Activated gamma-delta T cell treated with Interleukin-2 at 50 U/mL for 16 hours (primary cell): ENCODE results near the gene TMEM43.

Experiments
- DNase-seq: peaks from one replicate; pipeline ENCODE4 v3.0.0-alpha.2; 2020

TMEM43 gene

DNA sequence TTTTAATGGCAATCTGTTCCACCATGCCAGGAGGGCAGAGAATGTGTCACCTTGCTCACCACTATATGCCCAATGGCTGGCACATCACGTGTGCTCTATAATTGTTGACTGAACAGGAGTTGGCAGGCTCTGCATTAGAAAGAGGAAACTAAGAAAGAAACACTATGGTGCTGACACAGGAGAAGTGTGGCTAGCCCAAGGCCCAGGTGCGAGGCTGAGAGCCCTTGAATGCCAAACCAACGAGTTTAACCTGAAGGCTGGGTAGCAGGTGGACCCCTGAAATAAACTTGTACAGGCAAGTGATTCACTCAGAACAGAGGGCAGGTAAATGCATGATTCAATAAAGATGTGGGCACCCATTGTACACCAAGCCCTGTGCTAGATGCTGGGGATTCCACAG, 2.6 kb upstream of the TMEM43 start:
- DNase-seq, result no peak

DNA sequence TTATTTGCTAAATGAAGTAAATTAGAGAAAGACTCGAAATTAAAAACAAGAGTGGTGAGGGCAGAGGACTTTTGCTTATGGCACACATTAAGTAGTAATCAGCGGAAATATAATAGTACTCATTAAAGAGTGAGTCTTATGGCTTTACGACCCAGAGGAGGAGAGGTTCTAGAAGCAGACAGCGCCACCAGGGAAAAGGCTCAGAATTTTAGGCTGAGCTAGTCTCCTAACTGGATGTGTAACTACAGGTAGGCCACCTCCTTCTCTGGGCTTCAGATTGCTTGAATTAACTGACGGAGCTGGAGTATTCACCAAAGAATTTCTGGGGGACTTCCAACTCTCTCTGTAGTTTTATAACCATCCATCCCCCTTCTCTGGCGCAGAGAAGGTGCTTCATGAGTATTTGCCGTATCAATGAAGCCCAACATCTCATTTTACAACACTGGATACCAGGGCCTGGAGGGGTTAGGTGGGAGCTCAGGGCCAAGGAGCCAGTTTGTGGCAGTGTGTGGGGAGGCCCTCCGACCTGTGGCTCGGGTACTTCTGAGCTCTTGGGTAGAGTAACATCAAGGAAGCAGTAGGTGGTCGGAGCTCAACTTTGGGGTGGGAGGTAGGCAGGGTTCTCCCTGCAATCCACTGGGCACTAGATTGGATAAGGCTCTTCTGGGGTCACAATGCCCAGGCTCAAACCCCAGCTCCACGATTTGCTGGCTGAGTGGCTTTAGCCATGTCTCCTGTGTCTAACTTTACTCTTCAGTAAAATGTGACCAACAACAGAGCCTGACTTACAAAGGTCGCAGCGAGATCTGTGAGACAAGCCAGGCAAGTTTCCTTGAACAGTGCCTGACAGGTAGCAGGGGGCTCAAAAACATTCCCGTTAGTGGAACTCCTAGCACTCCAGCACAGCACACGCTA, 1.3 kb upstream of the TMEM43 start:
- DNase-seq, result no peak

DNA sequence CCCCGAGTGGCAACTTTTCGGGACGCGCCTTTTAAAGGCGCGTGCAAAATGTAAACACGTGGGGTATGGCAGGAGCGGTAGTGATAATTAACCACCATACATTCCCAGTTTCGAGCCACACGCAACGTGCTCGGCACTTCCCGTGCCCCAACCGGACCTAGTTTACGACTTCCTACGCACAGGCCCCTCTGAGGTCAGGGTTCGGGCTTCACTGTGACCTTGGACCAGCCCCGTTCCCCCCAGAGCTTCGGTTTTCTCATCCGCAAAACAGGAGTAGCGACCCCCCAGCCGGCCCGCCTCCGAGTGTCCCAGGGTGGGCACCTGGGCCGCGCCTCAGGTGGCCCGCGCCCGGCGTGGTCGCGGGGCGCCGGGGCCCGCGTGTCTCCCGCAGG, 633 bp upstream of the TMEM43 start:
- DNase-seq, result peak; percentile 55

DNA sequence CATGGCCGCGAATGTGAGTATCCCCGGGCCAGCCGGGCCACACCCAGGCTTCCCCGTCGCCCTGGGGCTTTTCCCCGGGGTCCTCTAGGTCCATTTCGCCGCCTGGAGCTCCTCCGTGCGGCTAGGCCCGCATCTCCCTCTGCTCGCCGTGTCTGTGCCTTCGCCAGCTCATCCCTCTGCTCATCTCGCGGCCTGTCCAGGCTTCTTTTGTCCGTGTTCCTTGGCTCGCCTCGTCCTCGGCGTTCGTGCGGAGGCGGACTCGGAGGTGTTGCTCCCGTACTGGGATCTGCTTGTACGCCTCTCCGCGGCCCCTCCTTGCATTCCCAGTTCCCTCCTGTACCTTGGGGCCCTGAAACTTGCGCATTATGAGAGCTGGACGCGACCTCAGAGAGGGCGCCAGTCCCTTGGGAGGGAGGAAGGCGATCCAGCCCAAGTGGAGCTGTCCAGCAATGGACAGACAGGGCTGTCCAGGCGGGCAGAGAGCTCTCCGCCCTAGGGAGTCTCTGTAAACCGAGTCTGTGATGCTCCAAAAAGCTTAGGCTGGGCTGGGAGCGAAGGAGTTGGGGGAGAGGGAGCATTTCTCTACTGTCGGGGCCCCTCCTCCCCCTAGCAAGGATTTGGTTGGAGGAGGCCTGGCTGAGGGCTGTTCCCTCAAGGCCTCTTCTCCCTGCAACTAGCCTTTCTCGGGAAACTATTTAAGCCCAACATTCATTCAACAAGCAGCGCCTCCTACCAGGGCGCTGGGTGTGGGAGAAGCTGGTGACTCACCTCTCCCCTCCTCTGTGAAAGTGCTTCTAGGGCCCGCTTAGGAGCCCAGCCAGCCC, 553 bp downstream of the TMEM43 start:
- DNase-seq, result peak; percentile 53

DNA sequence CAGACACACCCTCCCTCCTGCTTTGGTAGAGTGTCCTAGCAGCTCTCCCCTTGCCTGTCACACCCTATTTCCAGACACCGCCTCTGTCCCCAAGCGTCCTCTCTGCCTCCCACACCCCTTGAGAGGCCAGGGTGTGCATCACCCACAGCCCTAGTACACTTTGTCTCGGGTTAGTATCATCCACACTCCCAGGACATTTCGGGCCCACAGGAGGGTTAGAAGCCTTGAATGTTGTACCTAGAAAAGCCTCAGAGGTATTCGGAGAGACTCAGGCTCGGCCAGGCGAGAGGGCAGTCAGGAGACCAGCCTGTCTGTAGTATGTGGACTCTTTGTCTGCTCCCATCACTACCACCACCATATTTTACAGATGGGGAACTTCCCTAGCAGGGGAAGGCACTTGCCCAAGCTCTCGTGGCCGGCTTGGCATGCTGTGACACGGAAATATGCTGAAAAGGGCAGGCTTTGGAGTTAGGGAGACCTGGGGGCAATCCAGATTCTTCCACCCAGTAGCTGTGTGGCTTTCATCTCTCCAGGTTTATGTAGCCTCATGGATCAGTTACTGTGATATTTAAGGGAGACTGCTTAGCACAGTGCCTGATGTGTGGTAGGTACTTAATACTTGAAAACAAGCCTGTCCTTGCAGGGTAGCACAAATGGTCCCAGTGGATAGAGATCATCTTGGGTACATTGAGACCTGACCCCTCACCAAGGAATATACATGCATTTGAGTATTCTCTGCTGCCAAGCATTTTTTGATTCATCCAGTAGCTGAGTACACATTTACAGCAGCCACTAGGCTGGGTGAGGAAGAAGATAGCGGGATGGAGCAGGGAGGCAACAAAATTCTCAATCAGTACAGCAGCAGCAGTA, 1.4 kb downstream of the TMEM43 start:
- no peak for DNase-seq

DNA sequence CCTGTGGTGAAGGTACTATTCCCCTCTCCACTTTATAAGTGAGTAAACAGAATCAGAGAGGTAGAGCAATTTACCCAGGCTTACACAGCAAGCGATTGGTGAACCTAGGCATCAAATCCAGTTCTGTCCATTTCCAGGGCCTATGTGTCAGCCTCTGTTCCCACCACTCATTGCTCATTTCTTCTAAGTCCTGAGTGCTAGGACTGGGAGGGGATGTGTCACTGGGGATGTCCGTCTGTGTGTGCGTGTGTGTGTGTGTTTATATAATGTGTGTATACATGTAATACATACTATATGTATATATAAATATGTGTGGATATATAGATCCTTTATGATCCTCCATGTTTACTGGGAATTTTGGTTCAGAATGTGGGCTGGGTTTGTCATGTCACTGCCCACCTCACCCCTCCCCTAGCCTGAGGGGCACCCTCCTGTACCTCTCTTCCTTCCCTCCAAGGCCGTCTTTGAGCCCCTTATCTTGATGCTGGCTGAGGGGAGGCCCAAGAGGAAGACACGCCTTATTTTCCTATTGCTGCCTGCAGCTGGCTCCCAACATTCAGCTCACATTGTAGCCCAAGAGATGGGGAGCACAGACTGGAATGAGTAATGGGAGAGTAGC, 2.1 kb downstream of the TMEM43 start:
- DNase-seq, result no peak

DNA sequence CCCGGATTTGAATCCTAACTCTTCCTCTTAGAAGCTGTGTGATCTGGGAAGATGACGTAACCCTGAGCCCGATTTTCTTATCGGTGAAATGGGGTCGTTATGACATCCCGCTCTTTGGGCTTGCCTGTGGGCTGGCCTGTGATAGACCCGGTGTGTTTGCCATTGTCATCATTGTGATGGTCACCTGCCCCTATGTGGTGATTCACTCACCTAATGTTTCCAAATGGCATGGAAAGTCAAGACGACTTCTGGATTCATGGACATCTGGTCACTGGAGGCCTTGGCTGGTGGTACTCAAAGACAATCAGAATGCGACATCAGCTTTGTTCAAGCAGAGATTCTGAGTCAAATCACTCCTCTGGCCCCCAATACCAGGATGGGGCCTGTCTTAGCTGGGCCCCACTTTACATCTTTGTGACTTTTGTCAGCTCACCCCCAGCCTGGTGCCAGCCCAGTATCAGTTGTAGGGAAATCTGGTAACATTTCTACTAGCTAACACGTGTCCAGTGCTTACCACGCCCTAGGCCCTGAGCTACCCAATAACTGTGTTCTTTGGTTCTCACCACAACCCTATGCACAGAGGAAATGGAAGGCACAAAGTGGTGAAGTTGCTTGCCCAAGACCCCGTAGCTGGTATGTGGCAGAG, 2.8 kb downstream of the TMEM43 start:
- DNase-seq, result no peak

DNA sequence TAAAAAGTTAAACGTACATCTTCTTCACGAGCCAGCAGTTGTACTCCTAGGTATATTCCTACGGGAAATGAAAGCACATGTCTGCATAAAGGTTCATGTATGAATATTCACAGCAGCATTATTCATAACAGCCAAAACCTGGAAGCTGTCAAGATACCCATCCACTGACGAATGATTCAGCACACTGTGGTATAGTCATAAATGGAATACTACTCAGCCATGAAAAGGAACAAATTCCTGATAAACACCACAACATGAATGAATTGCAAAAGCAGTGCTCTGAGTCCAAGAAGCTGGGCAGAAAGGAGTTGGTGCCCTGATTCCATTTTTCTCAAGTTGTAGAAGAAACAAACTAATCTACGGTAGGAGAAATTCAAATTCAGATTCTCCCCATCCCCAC, 3.9 kb downstream of the TMEM43 start:
- DNase-seq, result no peak

DNA sequence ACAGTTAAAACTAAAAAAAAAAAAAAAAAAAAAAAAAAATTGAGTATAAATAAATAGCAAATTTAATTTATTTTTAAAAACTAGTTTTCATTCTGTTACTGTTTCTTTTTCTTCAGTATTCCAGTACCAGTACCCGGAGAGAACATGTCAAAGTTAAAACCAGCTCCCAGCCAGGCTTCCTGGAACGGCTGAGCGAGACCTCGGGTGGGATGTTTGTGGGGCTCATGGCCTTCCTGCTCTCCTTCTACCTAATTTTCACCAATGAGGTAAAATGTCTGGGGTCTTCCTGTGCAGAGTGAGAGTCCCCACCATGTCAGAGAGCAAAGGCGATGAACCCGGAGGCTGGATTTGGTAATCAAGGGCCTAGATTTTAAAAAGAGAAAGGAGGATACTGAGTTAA, 4.4 kb downstream of the TMEM43 start:
- DNase-seq, result no peak

DNA sequence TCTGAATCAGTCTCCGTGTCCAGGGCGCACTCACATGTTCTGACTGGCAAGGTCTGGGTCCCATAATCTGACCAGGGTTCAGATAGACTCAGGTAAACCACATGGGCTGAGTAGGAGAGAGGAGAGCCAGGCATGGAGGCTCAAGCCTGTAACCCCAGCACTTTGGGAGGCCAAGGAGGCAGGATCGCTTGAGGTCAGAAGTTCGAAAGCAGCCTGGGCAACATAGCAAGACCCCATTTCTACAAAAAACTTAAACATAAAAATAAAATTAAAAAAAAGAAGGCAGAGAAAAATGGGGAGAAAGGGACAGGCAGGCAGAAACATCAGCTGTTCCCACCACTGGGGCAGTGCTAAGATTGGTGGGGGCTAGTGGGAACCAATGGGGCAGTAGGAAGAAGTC, 5.4 kb downstream of the TMEM43 start:
- DNase-seq, result no peak

DNA sequence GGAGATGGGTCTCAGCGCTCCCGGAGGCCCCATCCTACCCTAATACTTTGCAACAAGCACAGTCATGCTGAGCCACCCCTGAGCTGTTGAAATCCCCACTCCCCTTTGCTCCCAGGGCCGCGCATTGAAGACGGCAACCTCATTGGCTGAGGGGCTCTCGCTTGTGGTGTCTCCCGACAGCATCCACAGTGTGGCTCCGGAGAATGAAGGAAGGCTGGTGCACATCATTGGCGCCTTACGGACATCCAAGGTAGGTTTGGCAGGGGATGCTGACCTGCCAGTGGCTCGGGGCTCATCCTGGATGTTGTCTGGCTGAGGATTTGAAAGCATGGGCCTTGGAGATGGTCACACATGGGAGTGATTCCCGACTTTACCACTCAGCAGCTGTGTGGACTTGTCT, 5.9 kb downstream of the TMEM43 start:
- DNase-seq, result no peak

DNA sequence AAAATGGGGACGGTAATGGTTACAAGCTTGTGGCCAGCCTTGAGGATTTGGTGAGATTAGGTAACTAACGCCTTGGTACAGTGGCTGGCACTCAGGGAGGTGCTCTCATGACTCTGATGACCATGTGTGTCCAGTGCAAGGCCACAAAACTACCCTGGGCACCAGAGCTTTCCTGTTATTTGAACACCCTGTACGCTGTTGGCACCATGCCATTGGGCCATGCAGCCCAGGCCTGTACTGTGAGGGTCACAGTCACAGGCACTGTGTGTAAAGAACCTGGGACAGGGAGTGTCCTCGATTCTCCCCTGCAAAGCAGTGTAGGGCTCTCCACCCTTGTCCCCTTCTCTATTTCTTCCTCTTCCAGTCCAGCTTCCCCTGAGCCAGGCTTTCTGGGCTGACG, 6.3 kb downstream of the TMEM43 start:
- DNase-seq, result no peak

DNA sequence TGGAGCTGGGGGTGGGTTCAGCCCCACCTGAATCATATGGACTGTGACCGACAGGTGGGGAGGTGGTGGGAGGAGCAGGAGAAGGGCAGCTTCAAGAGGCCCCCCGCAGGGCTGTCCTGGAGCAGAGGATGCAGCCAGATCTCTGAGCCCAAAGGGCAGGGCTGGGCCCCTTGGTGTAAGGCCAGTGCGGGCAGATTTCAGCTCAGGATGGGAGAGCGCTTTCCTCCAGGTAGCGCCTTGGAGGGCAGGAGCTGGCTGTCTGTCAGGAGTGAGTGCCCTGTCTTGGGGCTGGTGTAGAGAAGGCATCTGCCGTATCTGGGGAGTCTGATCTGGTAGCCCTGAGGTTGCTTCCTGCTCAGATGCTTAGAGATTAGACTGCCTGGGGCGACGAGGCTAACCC, 7.3 kb downstream of the TMEM43 start:
- DNase-seq, result no peak

DNA sequence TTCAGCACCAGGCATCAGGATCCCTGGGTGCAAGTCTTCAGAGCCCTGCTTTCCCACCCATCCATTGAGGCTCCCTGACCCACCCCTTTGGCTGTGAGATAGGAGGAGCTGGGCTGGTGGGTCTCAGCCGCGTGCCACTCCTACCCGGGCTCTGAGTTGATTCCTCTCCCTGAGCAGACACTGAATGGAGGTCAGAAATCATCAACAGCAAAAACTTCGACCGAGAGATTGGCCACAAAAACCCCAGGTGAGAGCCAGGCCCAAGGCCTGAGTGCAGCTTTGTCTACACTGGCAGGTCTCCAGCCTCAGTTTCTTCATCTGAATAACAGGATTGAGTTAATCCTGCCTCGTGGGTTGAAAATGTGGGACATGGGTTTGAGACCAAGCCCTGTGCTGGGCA, 7.8 kb downstream of the TMEM43 start:
- DNase-seq, result no peak

DNA sequence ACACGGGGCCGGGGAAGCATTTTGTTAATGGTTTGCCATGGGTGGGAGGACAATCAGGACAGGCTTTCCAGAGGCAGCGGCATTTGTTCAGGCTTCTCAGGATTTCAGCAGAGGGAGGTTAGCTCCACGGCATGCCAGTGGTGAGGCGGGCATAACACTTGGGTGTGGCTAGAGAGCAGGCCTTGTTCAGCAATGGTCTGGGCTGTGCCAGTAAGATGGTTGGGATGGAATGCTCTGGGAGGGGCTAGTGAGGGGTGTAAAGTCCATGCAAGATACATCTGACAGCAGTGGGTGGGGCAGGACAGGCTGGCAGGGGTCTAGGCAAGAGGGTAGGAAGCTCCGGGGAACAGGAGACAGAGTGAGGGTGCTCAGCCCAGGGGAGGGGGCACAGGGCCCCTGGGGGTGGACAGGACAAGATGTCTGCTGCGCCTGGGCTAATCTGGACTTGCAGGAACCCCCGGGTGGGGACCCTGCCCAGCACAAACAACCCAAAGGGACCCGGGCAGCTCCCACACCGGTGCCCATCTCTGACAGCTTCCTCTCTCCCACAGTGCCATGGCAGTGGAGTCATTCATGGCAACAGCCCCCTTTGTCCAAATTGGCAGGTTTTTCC, 8.4 kb downstream of the TMEM43 start:
- DNase-seq, result no peak

DNA sequence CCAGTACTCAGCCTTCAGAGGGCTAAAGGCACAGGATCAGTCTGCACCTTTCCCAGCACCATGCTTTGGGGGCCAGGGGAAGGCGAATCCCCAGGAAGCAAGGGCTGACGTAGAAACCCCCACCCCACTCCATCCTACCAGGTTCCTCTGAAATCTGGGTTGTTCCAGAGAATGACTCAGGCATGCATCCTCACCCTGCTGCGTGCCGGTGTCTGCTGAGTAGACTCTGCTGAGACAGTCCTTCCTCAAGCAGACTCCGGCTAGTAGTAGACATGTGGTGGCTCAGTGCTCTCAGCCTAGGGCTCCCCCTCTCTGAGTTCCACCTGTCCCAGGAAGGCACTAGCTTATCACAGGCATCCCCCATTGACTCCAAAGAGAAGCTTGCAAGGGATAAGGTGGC, 9.0 kb downstream of the TMEM43 start:
- no peak for DNase-seq

DNA sequence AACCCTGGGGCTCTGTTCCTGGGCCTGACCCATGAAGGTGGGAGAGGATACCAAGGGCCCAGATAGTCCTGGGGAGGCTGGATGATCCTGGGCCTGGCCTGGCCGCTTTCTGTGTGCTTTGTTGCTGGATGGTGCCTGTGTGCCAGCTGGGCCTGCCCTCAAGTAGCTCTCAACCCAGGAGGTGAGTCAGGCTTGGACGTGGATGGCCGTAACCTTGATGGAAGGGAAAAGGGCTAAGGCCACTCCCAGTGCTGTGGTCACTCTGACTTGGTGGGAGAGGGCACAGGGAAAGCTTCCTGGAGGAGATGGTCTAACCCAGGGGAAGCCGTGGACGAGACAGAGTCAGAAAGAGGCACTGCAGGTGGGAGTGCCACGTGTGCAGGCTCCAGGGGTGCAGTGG, 9.4 kb downstream of the TMEM43 start:
- no peak for DNase-seq

DNA sequence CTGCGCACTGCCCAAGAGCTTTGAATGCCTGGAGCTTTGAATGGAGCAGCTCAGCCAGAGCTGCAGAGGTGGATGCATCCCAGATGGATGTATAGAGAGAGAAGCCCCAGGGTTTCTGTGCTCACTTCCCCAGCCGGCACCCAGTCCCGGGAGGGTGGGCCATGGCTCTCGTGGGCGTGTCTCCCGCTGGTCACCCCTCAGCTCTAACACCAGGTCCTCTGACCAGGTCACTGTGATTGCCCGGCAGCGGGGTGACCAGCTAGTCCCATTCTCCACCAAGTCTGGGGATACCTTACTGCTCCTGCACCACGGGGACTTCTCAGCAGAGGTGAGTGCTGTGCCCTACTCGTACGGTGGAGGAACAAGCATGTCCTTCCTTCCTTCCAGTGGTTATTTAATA, 10.7 kb downstream of the TMEM43 start:
- no peak for DNase-seq

DNA sequence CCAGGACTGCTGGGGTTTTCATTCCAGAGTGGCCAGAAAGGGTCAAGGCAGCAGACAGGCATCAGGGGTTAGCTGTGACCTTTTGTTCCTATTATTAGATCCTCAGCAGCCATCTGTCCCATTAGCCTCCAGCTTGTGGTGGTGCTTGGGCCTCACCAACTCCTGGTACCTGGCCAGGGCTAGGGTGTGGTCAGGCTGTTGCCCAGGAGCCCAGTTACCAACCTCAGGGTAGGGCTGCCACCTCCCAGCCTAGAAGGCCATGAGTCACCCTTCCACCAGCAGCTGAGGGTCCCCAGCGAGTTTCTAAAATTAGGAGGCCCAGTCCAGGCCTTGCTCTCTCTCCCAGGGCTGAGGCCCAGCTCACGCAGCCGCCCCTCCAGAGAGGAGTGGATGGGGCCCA, 12.2 kb downstream of the TMEM43 start:
- DNase-seq, result no peak

DNA sequence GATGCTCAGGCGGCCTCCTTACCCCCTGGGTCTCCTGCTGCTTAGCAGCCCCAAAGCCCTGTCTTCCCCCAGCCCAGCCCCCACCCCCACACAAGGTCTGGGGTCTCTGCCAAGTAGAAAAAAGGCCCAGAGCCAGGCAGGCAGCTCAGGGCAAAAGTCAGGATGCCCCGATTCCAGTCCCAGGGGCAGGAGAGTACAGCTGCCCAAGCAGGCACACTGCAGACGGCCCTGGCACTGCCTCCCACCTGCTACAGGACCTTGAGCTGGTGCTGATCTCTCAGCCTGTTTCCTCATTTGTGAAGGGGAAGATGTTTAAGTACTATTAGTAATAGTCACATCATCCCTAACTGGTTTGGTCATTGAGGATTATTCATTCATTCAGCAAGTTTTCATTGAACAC, 12.6 kb downstream of the TMEM43 start:
- DNase-seq, result no peak

DNA sequence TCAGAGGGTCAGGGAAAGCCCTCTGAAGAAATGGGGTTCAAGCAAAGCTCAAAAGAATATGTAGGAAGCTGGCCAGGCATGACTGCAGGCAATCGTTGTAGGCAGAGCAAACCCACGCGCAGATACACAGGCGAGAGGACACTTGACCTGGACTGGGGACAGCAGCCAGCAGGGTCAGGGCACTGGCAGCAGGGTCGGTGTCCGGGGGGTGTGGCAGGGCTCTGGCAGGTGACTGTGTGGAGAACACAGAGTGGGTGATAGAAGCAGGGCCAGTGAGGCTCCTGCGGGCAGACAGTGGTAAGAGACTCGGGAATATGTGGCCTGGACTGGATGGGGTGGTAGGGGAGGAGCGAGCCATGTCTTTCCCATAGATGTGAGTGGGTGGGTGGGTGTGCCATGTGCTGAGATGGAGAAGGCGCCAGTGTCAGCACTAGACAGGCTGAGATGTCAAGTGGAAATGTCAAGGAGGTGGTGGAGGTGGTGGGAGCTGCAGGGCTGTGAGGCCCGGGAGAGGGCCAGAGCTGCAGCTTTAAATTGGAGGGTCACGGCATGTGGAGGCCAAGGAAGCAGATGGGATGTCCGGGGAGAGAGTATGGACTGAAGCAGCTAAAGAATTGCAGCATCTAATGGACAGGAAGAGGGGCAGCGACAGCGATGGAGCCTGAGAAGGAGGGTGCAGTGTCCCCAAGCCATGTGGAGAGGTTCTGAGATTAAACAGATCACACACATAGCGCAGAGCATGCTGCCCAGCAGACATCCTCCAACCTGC, 13.4 kb downstream of the TMEM43 start:
- no peak for DNase-seq
